Islet precursor cell (in vitro differentiated cells): Measurements from ENCODE around the gene ZFTA.

Experiments used
- DNase-seq: peaks from one replicate; pipeline ENCODE4 v3.0.0-alpha.2; 2018

The ZFTA gene

GRCh38 chr11:63745304-63746170 lies 23.0 kb downstream of the ZFTA start:
- no peak for DNase-seq

- DNase-seq: peak; percentile 71
These were observed 29.7 kb downstream of the ZFTA start for GRCh38 chr11:63738720-63739360.

GRCh38 chr11:63737718-63738117 lies 30.9 kb downstream of the ZFTA start:
- no peak for DNase-seq

- no peak for DNase-seq
These were observed 31.7 kb downstream of the ZFTA start for GRCh38 chr11:63736864-63737263.

- DNase-seq: no peak
These were observed 39.2 kb downstream of the ZFTA start for GRCh38 chr11:63729326-63729725.

GRCh38 chr11:63720611-63721010 lies 48.0 kb downstream of the ZFTA start:
- DNase-seq: no peak

- no peak for DNase-seq
These were observed 48.6 kb downstream of the ZFTA start for GRCh38 chr11:63719987-63720386.

- DNase-seq: no peak
These were observed 49.6 kb downstream of the ZFTA start for GRCh38 chr11:63719001-63719400.
